H1 (cell line): ENCODE results near the gene MFAP4. TPM values are rescaled to one million over a fixed set of nuclear protein-coding genes. Genes with fewer than 3 reads are reported as not detected.

Experiments
- BCL11A ChIP-seq, 2 experiments: IDR thresholded peaks; one replicate each; pipeline ENCODE4 v1.6.1; 2011; ENCODE audit warnings: low read depth in 2 of 2, low read length in 2 of 2, mild to moderate bottlenecking in 2 of 2
- CBX5 ChIP-seq: fragments of 300-800, 300-1000 bp; sonication (generic); IDR thresholded peaks from 2 replicates; pipeline ENCODE4 v1.7.1; 2016; ENCODE audit warnings: antibody characterized with exemption, low read length, low read depth
- CREB1 ChIP-seq: IDR thresholded peaks from 2 replicates; pipeline ENCODE4 v1.6.1; 2012; ENCODE audit warnings: inconsistent platforms
- HDAC6 ChIP-seq: IDR thresholded peaks from one replicate; pipeline ENCODE4 v1.7.1; 2012; ENCODE audit warnings: low read depth, mild to moderate bottlenecking, inconsistent platforms, low read length, moderate library complexity
- KDM4A ChIP-seq: IDR thresholded peaks from one replicate; pipeline ENCODE4 v1.7.1; 2012; ENCODE audit warnings: low read depth, mild to moderate bottlenecking, moderate library complexity, low read length, inconsistent platforms; ENCODE audit not compliant: severe bottlenecking
- polyA plus RNA-seq, 7 experiments: library from polyadenylated mRNA; depleted of rRNA in 3 of 7; stranded (reverse) in 5 of 7; unstranded in 2 of 7; fragments of >200 nt in 5 of 7; fragments of 200-250 nt in 2 of 7; gene quantifications; 1 replicate in 5 of 7; 2 replicates in 1 of 7; 4 replicates in 1 of 7; pipeline versions ENCODE4 v1.2.1 to v1.2.3, GENCODE V29; 2011 to 2013; ENCODE audit warnings: missing spikeins in 2 of 7, mixed read lengths in 2 of 7
- total RNA-seq: library from RNA; stranded (reverse); fragmentation: NEBNext Ultra II Directional; extraction: Animal tissue kit (Norgen Biotek cat#: 25700); gene quantifications from 2 replicates; pipeline ENCODE4 v1.2.1, GENCODE V29; 2021
- TF ChIP-seq, protein P1 (sequence below): IDR thresholded peaks from 2 replicates; pipeline ENCODE4 v1.6.1; 2011; ENCODE audit warnings: low read depth, mild to moderate bottlenecking, low read length; ENCODE audit not compliant: insufficient read depth

Gene MFAP4
- total and polyA plus RNA-seq, 2 of the 8 experiments (the other 6 are each of a cell fraction or from before 2014, with no cell fraction given), result 3.1 to 3.6 TPM

DNA sequence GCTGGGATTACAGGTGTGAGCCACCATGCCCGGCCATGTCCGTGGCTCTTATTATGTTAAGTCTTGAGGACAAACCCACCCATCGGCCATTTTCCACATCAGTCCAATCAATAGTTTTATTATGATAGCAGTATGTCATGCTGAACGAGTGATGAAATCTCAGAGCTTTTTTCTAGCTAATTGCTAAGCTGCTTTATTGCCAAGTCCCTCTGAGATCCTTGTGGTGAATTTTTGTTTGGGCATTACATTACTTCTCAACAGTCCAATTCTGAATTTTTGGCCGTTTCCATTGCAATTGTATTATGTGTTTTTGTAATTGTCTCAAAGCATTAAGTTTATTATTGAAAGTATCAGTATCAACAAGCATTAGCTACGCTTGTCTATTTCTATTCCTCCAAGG, 34.9 kb upstream of the MFAP4 start (continued):
- TF ChIP-seq CBX5, result no peak
- no peak for TF ChIP-seq BCL11A (IDR thresholded peaks at IDR 0.05; ENCODE audit: low read depth in 2 of 2, low read length in 2 of 2)
- TF ChIP-seq, protein P1, sequence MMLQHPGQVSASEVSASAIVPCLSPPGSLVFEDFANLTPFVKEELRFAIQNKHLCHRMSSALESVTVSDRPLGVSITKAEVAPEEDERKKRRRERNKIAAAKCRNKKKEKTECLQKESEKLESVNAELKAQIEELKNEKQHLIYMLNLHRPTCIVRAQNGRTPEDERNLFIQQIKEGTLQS, result no peak
- TF ChIP-seq HDAC6, result no peak
- TF ChIP-seq KDM4A, result no peak
- TF ChIP-seq CREB1, result no peak
- TF ChIP-seq, all 59 proteins: peak for 0
